HG02852 (cell line): ENCODE data around the gene SLC9A1.

Experiments
- ATAC-seq: cut with Tn5 transposase; IDR thresholded peaks from one replicate; pipeline ENCODE4 v1.9.1; 2021; ENCODE audit warnings: mild to moderate bottlenecking, moderate library complexity; ENCODE audit not compliant: unreplicated experiment

SLC9A1 gene

DNA sequence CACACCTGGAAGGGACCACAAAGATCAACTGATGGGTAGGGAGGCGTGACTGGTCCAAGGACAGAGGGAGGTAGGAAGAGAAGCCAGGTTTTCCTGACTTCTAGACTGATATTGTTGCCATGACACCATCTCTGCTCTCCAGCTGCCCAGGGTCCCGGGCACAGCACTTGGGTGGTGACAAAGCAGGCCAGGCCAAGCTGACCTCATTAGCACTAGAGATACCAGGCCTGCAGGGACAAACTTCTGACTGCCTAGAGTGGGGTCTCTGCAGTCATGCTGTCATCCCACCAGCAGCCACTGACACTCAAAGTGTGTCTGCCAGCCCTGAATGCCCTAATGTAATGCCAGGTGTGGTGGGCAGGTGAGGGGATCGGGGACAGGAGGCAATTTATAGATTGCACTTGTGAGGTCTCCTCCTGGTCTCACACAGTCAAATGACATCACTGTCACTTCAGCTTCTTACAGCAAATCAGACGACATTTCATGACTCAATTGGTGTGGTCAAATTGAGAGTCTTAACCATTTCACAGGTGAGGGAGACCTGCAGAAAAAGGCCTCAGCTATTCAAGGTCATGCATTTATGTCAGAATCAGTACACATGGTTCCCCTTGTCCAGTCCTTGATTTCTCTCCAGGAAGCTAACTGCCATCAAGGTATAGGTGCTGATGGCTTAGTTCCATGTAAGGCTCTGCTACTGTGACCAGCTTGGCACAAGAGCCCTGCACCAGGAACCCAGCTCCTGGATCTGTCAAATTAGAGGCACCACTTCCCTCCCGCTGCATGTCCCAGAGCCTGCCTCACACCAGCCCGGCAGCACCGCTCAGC, 2.7 kb downstream of the SLC9A1 start:
- ATAC-seq = no peak

DNA sequence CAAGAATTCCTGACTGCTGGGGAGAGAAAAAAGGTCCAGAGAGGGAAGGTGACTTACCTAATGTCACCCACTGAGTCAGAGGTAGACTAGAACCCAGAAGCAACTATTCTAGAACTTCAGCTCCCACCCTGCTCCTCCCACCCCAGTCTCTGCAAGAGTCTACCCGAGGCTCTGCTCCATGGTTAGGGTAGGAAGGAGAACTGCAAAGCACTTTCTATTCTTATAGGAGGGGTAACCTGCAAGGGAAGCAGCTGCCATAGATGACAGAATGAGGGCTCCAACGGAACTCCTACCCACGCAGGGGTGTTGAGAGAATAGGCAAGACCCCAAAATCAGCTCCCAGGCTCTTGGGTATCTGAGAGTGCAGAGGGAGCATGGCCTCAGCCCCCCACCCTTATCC, 4.3 kb downstream of the SLC9A1 start:
- no peak for ATAC-seq

- no peak for ATAC-seq
These were observed 4.7 kb downstream of the SLC9A1 start for GRCh38 chr1:27150183-27150582.

- ATAC-seq = no peak
These were observed 5.2 kb downstream of the SLC9A1 start for GRCh38 chr1:27149762-27150113.

GRCh38 chr1:27149084-27149761, 5.7 kb downstream of the SLC9A1 start:
- no peak for ATAC-seq

DNA sequence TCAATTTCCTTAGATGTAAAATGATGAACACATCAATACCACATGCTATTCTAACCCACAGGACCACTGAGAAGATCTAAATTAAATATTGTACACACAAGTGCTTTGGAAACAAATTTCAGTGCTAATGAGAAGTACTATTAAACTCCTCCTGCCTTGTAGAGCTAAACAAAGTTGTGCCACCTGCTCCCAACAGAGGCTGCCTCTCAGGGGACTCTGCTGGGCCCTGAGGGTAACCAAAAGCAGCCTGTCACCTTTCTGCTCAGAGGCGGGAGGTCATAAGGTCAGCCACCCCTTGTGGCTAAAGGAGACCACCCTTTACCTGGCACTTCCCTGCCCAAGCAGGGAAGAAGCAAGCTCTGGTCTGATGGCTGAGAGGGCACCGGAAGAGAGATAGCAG, 6.3 kb downstream of the SLC9A1 start:
- ATAC-seq = no peak

DNA sequence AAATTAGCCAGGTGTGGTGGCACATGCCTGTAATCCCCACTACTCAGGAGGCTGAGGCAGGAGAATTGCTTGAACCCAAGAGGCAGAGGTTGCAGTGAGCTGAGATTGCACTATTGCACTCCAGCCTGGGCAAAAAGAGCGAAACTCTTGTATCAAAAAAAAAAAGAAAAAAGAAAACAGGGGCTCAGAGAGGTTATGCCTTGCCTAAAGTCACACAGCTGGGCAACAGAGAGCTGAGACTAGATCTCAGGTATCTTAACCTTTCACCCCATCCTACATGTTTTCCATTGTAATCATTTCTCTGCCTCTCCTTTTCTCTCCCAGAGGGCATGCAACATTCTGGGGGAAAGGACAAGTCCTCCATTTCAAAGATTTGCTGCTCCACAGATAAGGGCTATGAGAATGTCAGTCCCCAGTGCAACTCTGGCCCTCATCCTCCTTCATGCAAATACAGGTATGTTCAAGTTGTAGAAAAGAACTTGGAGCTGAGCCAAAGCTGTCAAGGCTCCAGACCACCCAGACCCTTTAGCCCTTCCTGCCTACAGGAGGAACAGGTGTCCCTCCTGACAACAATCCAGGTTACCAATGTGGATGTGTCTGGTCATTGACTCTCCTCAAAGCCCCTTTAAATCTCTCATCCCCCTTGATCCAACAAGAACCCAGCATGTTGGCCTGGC, 6.9 kb downstream of the SLC9A1 start:
- no peak for ATAC-seq

- ATAC-seq = no peak
These were observed 9.0 kb downstream of the SLC9A1 start for GRCh38 chr1:27145934-27146354.

DNA sequence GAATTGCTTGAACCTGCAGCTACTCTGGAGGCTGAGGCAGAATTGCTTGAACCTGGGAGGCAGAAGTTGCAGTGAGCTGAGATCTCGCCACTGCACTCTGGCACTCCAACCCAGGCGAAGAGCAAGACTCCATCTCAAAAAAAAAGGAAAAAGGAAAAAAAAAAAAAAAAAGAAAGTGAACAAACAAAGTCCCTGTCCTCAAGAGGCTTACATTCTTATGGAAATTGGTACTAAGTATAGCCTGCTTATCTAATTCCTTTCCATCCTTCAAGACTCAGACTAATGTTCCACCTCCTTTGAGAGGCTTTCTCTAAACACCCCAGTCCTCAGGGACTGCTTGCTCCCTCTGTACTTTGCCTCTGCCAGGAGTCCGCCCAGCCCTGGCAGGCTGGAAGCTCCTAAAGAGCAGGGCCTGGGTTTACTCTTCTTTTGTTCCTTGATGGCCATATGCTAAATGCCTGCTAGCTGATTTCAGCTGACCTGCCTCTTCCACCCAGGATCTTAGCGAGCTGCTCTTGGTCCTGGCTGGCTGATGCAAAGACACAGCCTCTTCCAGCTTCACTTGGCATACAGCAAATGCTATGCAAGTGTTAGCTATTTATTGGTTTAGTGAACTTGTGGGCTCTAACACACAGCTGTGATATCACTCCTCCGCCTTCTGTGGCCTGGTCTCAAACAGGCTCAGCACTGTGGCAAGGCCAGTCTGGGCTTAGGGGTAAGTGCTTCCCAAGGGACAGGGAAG, 9.8 kb downstream of the SLC9A1 start:
- no peak for ATAC-seq

DNA sequence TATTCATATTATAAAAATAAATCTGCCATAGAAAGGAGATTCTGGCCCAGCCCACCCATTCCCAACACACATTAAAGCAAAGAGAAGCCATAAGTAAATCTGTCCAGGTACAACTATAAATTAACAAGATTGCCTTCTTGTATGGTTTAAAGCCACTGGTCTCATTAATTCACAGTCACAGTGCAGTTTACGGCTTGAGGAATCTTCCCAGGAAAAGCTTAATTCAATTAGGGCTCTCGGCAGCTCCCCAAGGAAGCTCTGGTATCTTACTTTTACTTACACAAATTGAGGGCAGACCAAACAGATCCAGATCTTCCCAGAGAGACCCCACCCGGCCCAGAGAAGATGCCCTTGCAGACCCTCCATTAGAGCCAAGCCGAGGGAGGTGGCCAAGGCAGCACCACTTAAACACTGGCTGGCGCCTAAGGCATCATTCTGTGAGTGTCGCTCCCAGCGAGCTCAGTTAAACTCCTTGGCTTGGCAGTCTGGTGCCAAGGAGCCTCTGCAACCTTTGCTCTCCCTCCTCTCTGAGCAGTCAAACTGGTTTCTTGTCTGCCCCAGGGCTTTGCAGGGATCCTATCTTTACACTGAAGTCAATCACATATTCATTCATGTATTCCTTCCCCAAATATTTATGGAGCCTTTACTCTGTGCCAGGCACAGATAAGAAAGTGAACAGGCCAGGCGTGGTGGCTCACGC, 10.7 kb downstream of the SLC9A1 start:
- no peak for ATAC-seq

- ATAC-seq = no peak
These were observed 11.5 kb downstream of the SLC9A1 start for GRCh38 chr1:27143401-27143800.

GRCh38 chr1:27142464-27142863, 12.5 kb downstream of the SLC9A1 start:
- no peak for ATAC-seq

GRCh38 chr1:27141266-27142003, 13.5 kb downstream of the SLC9A1 start:
- ATAC-seq = no peak

DNA sequence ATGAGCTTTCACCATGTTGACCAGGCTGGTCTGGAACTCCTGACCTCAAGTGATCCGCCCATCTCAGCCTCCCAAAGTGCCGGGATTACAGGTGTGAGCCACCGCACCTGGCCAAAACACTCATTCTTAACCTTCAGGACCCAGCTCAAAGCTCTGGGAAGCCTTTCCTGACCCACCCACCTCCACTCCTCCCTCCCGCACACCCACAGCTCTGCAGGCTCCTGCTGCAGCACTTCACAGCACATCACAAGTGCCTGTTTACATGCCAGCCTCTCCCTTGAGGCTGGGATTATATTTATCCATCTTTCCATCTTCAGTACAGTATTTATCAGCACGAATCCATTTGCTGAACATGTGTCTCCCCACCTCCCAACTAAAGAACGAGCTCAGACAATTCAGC, 14.9 kb downstream of the SLC9A1 start:
- ATAC-seq = no peak

GRCh38 chr1:27138927-27139326, 16.0 kb downstream of the SLC9A1 start:
- no peak for ATAC-seq

GRCh38 chr1:27138368-27138767, 16.6 kb downstream of the SLC9A1 start:
- no peak for ATAC-seq

DNA sequence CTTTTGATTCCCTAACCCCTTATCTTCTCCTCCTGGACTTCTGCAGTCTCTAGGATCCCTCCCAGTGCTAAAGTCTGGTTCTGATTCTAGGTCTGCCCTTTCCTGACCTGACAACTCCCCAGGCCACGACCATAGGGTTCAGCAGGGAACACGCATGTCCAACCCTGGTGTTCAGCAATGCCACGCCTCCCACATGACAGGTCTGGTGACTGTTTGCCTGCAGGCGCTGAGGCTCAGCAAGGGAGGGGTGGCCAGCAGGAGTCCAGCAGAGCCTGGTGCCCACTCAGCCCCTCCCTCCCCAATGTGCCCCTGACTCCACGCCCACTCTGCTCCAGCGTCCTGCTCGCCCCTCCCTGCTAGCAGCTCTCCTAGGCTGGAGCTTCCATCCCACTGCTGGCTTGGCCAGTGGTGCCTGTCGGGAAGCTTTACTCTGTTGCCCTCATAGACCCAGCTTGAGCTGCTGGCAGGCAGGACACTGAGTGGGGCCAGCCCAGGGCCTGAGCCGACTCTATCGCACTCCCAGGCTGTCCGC, 17.3 kb downstream of the SLC9A1 start:
- ATAC-seq = no peak

DNA sequence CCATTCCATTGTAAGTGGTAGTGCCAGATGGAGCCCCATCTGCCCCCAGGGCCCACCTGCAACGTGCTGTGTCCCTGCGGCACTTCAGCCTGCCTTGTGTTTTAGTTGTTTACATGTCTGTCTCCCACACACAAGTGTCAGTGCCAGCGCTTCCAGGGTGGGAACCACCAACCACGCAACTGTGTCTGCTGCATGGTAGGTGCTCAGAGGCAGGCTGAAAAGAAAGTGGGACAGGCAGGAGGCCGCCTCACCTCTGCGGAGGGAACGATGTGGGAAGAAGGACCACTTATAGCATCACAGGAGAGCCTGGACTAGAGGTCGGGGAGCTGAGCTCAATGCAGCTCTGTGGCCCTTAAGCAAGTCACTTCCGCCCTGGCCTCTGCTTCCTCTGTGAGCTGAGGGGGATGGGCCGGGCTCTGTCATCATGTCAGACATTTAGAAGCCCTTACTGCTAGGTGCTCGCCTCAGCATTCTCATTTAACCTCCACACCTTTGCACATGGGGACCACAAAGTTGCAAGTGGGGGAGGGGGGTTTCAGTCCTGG, 17.9 kb downstream of the SLC9A1 start:
- no peak for ATAC-seq

DNA sequence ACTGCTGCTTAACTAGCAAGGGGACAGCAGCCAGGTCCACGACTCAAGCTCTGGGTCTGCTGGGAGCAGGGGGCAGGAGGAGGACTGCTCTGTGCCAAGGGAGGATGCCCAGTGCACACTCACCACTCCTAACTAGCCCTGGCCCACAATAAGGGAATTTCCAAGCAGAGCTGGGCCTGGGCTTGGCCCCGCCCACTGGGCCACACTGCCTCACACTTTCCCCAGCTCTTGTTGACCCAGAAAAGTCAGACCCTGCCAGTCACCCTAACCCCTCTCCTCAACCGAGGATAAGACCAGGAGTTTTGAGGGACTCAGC, 18.7 kb downstream of the SLC9A1 start:
- ATAC-seq = no peak
